Gastrocnemius medialis (tissue), 4 donors: Measurements from ENCODE around the gene EVL. TPM values are rescaled to one million over a fixed set of nuclear protein-coding genes. Genes with fewer than 3 reads are reported as not detected.

Source experiments
- ATAC-seq, 2 donors: fragments of 150-250 bp; one replicate each; pipeline ENCODE4 v1.9.1; 2016
- DNase-seq, 2 donors: peaks; one replicate each; pipeline ENCODE4 v3.0.0-alpha.2; 2019
- H3K27ac ChIP-seq, 4 donors: fragments of 200-600 bp; sonication (generic); 1 replicate in 1 of 4; 2 replicates in 3 of 4; pipeline ENCODE4 v1.5.1; 2016 to 2018; ENCODE audit warnings: mild to moderate bottlenecking in 2 of 4, moderate library complexity in 1 of 4
- H3K27me3 ChIP-seq, 3 donors: fragments of 200-600 bp; sonication (generic) in 2 of 3; 1 replicate in 1 of 3; 2 replicates in 2 of 3; pipeline versions ENCODE4 v1.5.1 to v1.6.0; 2016 to 2019; ENCODE audit warnings: mild to moderate bottlenecking in 1 of 3, moderate library complexity in 1 of 3
- H3K36me3 ChIP-seq, 2 donors: fragments of 200-600 bp; sonication (generic) in 1 of 2; one replicate each; pipeline ENCODE4 v1.5.1; 2017 to 2018
- H3K4me1 ChIP-seq, 2 donors: fragments of 200-600 bp; sonication (generic) in 1 of 2; one replicate each; pipeline ENCODE4 v1.5.1; 2016 to 2017; ENCODE audit warnings: mild to moderate bottlenecking in 2 of 2
- H3K4me3 ChIP-seq, 4 donors: fragments of 200-600 bp; sonication (generic) in 3 of 4; 1 replicate in 1 of 4; 2 replicates in 3 of 4; pipeline ENCODE4 v1.5.1; 2016 to 2019; ENCODE audit warnings: mild to moderate bottlenecking in 2 of 4
- H3K9me3 ChIP-seq, 3 donors: fragments of 200-600 bp; sonication (generic) in 2 of 3; 1 replicate in 1 of 3; 2 replicates in 2 of 3; pipeline ENCODE4 v1.5.1; 2016 to 2019
- CTCF ChIP-seq, 5 experiments: fragments of 450-650 bp in 3 of 5; fragments of 200-600 bp in 2 of 5; sonication (generic) in 2 of 5; IDR thresholded peaks in 4 of 5; conservative IDR thresholded peaks in 1 of 5; 1 replicate in 4 of 5; 2 replicates in 1 of 5; pipeline ENCODE4 v1.5.1; 2016 to 2019; ENCODE audit warnings: antibody characterized with exemption in 5 of 5, mild to moderate bottlenecking in 3 of 5, moderate library complexity in 3 of 5
- POLR2A ChIP-seq, 2 donors: fragments of 450-650 bp; IDR thresholded peaks; one replicate each; pipeline ENCODE4 v1.6.1; 2017; ENCODE audit warnings: antibody characterized with exemption in 2 of 2, mild to moderate bottlenecking in 2 of 2, moderate library complexity in 2 of 2
- in situ Hi-C, 4 donors: fragments of 200-750 bp; cut with MboI; loops; one replicate each; pipeline versions ENCODE4 v1.15.0 to v1.8.0; 2017; ENCODE audit warnings: low sequenced_read_pairs in 4 of 4
- intact Hi-C: fragments of 100-400 bp; cut with DNase I; formaldehyde crosslinking; loops from one replicate; pipeline ENCODE4 v1.15.1; 2023; ENCODE audit warnings: low total_unique reads
- total RNA-seq, 4 donors: library from RNA; depleted of rRNA; stranded (reverse); fragments of >200 nt; gene quantifications; one replicate each; pipeline versions ENCODE4 v1.1.0 to v1.2.3, GENCODE V29; 2016

EVL gene
- total RNA-seq, 4 donors from 2014 or later = 5.8 to 14.3 (median 9.5) TPM

GRCh38 chr14:100069161-100069800 lies 4.1 kb downstream of the EVL start:
- no peaks in the 10 kb centered on the region for H3K9me3 ChIP-seq
- ATAC-seq (no peak), DNase-seq (no peak)
- in situ Hi-C loops (no loop called here), intact Hi-C loops (loop anchor here (5.0 kb wide), 1 partner anchor 38 kb away; no protein-coding TSS in a partner anchor)
- H3K4me3 ChIP-seq = no peak overlapping the region
- TF ChIP-seq POLR2A (IDR thresholded peaks at IDR 0.05) = no peak
- H3K4me1 ChIP-seq = peaks cover 0 to 5% of the 10 kb centered on the region in 2 donors
- no peaks in the 10 kb centered on the region for H3K36me3 ChIP-seq
- H3K27me3 ChIP-seq = no peaks in the 10 kb centered on the region
- no peak overlapping the region for H3K27ac ChIP-seq

GRCh38 chr14:100070310-100070709 lies 5.1 kb downstream of the EVL start:
- Histone ChIP-seq H3K9me3 (no peaks in the 10 kb centered on the region), H3K4me1 (peaks cover 0 to 5% of the 10 kb centered on the region in 2 donors), H3K4me3 (no peak overlapping the region), H3K36me3 (no peaks in the 10 kb centered on the region), H3K27ac (no peak overlapping the region), H3K27me3 (no peaks in the 10 kb centered on the region)
- ATAC-seq (no peak), DNase-seq (no peak)
- in situ Hi-C loops (no loop called here), intact Hi-C loops (no loop called here)
- TF ChIP-seq CTCF (IDR thresholded peaks at IDR 0.05 in 4 of 5, conservative IDR thresholded peaks at IDR 0.05 in 1 of 5) (no peak), POLR2A (IDR thresholded peaks at IDR 0.05) (no peak)

GRCh38 chr14:100071545-100071944 lies 6.3 kb downstream of the EVL start:
- no peaks in the 10 kb centered on the region for H3K36me3 ChIP-seq
- H3K9me3 ChIP-seq = no peaks in the 10 kb centered on the region
- ATAC-seq = no peak
- no peak overlapping the region for H3K4me3 ChIP-seq
- H3K4me1 ChIP-seq = peaks cover 2 to 4% of the 10 kb centered on the region in 2 donors
- H3K27ac ChIP-seq = no peak overlapping the region
- in situ Hi-C loops = no loop called here
- intact Hi-C loops = no loop called here
- DNase-seq = no peak
- H3K27me3 ChIP-seq = no peaks in the 10 kb centered on the region
- TF ChIP-seq CTCF (IDR thresholded peaks at IDR 0.05 in 4 of 5, conservative IDR thresholded peaks at IDR 0.05 in 1 of 5) (no peak), POLR2A (IDR thresholded peaks at IDR 0.05) (no peak)

GRCh38 chr14:100072783-100073346 lies 7.6 kb downstream of the EVL start:
- in situ Hi-C loops (no loop called here), intact Hi-C loops (no loop called here)
- no peak for TF ChIP-seq CTCF (IDR thresholded peaks at IDR 0.05 in 4 of 5, conservative IDR thresholded peaks at IDR 0.05 in 1 of 5)
- TF ChIP-seq POLR2A (IDR thresholded peaks at IDR 0.05) = no peak
- no peaks in the 10 kb centered on the region for H3K36me3 ChIP-seq
- no peak overlapping the region for H3K27ac ChIP-seq
- no peak overlapping the region for H3K4me3 ChIP-seq
- DNase-seq (no peak), ATAC-seq (no peak)
- H3K27me3 ChIP-seq = no peaks in the 10 kb centered on the region
- peaks cover 3 to 6% of the 10 kb centered on the region in 2 donors for H3K4me1 ChIP-seq
- no peaks in the 10 kb centered on the region for H3K9me3 ChIP-seq

- peaks cover 3 to 6% of the 10 kb centered on the region in 2 donors for H3K4me1 ChIP-seq
- H3K9me3 ChIP-seq = no peaks in the 10 kb centered on the region
- TF ChIP-seq CTCF (IDR thresholded peaks at IDR 0.05 in 4 of 5, conservative IDR thresholded peaks at IDR 0.05 in 1 of 5) = no peak
- intact Hi-C loops (no loop called here), in situ Hi-C loops (no loop called here)
- no peak overlapping the region for H3K4me3 ChIP-seq
- no peak for DNase-seq
- no peaks in the 10 kb centered on the region for H3K36me3 ChIP-seq
- ATAC-seq = no peak
- H3K27ac ChIP-seq = no peak overlapping the region
- H3K27me3 ChIP-seq = no peaks in the 10 kb centered on the region
Measured at GRCh38 chr14:100073576-100074430, 8.6 kb downstream of the EVL start.
